22Rv1 (cell line): ENCODE results near the gene CTXN2.

Experiments
- ZFX ChIP-seq: fragments of 450-650 bp; IDR thresholded peaks from 2 replicates; pipeline ENCODE4 v1.6.1; 2017; ENCODE audit warnings: antibody characterized with exemption, borderline replicate concordance
- TF ChIP-seq, protein P1 (sequence below): fragments of 450-650 bp; IDR thresholded peaks from 2 replicates; pipeline ENCODE4 v1.5.1; 2017; ENCODE audit warnings: mild to moderate bottlenecking

GRCh38 chr15:48233246-48233645, 41.8 kb downstream of the CTXN2 start:
- TF ChIP-seq, protein P1, sequence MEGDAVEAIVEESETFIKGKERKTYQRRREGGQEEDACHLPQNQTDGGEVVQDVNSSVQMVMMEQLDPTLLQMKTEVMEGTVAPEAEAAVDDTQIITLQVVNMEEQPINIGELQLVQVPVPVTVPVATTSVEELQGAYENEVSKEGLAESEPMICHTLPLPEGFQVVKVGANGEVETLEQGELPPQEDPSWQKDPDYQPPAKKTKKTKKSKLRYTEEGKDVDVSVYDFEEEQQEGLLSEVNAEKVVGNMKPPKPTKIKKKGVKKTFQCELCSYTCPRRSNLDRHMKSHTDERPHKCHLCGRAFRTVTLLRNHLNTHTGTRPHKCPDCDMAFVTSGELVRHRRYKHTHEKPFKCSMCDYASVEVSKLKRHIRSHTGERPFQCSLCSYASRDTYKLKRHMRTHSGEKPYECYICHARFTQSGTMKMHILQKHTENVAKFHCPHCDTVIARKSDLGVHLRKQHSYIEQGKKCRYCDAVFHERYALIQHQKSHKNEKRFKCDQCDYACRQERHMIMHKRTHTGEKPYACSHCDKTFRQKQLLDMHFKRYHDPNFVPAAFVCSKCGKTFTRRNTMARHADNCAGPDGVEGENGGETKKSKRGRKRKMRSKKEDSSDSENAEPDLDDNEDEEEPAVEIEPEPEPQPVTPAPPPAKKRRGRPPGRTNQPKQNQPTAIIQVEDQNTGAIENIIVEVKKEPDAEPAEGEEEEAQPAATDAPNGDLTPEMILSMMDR, result no peak
- TF ChIP-seq ZFX, result no peak
